ENCODE results near the gene SGCD.

DNA sequence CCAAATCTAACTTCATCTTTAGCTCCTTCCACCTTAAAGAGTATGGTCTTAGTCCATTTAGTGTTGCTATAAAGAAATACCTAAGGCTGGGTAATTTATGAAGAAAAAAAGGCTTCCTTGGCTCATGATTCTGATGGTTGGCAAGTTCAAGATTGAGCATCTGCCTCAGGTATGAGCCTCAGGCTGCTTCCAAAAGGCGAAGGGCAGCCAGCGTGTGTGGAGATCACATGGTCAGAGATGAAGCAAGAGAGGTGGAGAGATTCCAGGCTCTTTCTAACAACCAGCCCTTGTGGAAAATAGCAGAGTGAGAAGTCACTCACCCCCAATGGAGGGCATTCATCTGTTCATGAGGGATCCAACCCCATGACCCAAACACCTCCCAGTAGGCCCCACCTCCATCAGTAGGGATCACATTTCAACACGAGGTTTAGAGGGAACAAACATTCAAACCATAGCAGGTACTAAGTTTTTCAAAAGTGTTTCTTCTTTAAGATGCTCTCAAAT lies 225.9 kb downstream of the SGCD start:
- TF ChIP-seq RARB (CRISPR knock-in tag; IDR thresholded peaks at IDR 0.05) (no peak), PPARA (CRISPR knock-in tag; IDR thresholded peaks at IDR 0.05; ENCODE audit: borderline replicate concordance) (no peak), ARNTL (CRISPR knock-in tag; IDR thresholded peaks at IDR 0.05; ENCODE audit: borderline replicate concordance, low read depth) (no peak), ZFP30 (CRISPR knock-in tag; IDR thresholded peaks at IDR 0.05) (no peak), TCF4 (CRISPR knock-in tag; IDR thresholded peaks at IDR 0.05; ENCODE audit: borderline replicate concordance) (no peak), ZNF8 (CRISPR knock-in tag; IDR thresholded peaks at IDR 0.05) (no peak)
- TF ChIP-seq, protein P1, sequence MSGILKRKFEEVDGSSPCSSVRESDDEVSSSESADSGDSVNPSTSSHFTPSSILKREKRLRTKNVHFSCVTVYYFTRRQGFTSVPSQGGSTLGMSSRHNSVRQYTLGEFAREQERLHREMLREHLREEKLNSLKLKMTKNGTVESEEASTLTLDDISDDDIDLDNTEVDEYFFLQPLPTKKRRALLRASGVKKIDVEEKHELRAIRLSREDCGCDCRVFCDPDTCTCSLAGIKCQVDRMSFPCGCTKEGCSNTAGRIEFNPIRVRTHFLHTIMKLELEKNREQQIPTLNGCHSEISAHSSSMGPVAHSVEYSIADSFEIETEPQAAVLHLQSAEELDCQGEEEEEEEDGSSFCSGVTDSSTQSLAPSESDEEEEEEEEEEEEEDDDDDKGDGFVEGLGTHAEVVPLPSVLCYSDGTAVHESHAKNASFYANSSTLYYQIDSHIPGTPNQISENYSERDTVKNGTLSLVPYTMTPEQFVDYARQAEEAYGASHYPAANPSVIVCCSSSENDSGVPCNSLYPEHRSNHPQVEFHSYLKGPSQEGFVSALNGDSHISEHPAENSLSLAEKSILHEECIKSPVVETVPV (CRISPR knock-in tag; IDR thresholded peaks at IDR 0.05), result no peak
- TF ChIP-seq, protein P2, sequence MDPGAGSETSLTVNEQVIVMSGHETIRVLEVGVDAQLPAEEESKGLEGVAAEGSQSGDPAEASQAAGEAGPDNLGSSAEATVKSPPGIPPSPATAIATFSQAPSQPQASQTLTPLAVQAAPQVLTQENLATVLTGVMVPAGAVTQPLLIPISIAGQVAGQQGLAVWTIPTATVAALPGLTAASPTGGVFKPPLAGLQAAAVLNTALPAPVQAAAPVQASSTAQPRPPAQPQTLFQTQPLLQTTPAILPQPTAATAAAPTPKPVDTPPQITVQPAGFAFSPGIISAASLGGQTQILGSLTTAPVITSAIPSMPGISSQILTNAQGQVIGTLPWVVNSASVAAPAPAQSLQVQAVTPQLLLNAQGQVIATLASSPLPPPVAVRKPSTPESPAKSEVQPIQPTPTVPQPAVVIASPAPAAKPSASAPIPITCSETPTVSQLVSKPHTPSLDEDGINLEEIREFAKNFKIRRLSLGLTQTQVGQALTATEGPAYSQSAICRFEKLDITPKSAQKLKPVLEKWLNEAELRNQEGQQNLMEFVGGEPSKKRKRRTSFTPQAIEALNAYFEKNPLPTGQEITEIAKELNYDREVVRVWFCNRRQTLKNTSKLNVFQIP (CRISPR knock-in tag; IDR thresholded peaks at IDR 0.05; ENCODE audit: borderline replicate concordance, low read depth), result no peak
